8988T (cell line): ENCODE measurements around the gene LLCFC1.

Experiments used
- DNase-seq: peaks from one replicate; pipeline ENCODE4 v3.0.0; 2011

Gene LLCFC1

DNA sequence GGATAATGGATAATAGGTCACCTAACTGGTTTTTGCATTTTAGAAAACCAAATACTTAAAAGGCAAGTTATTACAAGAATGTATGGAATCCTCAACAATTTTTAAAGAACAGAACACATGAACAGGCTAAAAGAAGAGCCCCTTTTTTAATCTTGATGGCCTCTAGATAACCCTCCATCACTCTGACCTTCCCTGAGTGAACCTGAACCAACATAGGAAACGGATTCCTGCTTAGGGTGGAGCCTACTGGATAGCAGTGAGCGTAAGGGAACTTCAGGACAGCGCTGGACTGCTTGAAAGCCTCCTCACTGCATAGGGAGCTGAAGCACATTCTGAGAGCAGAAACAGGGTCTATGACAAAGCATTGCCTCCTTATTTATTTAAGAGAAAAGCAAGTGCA lies 26.2 kb upstream of the LLCFC1 start:
- DNase-seq = no peak

DNA sequence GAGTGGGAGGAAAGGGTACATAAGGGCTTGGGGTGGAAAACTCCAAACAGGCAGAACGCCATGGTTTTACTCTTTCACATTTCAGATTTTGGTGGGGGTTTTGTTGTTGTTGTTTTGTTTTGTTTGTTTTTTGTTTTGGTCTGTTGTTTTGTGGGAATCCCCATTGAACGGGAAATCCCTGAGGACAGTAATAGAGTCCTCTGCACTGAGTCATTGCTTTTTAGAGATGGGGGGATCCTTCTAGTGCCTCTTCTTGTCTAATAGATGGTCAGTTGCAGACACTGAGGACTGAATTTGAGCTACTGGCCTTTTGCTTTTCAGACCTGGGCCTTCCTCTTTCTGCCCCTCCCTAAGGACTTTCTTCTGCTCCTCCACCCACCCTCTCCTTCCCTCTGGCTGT lies 25.7 kb upstream of the LLCFC1 start:
- no peak for DNase-seq

DNA sequence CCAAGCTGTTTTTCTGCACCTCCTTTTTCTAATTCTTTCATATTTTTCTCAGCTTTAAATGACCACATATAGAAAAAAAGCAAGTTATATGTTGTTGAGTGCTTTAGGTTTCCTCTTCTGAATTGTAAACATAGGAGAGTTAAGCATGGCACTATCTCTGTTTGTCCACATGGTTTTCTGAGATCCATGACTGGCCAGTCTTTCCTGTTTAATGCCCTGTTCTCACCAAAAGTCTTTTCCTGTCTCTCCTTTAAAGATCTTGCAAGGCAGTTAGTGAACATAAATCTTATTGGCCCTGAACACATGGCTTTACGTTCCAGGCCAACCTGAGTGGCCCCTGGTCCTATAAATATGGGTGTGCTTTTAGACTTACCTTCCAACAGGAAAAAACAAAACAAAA lies 25.2 kb upstream of the LLCFC1 start:
- DNase-seq = no peak

DNA sequence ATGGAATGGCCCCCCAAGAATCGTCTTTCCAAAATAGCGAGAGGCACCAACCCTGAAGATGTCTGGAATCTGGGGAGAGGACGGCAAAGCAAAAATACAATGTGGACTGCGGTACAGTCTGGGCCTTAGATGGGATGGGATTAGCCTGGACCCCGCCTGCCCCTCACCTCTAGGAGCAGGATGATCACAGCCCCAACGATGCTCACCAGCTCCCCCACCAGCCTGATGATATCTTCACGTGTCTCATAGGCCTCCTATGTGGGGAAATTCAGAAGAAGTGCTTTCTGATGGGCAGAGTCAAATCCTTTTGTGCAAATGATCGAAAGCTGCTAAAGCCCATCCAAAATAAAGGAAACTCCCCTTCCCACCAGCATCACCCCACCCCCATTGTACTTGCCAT lies 24.0 kb upstream of the LLCFC1 start:
- DNase-seq = no peak

DNA sequence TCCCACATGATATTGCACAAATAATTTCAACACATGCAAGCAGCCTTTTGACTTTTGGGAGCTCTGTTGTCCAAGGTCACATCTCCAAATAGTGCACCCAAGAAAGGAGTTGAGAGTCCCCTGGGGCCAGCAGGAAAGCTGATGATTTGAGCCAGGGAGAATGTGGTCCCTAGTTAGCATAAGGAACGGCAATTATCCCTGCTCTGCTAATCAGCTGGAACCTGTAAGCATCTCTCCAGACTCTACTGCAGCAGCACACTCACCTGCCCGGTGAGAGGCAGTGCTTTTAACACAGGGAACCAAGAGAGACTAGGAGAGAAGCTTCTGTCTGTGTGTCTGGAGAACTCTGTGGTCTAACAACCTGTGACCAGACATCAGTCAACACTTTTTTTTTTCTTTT lies 22.8 kb upstream of the LLCFC1 start:
- no peak for DNase-seq

DNA sequence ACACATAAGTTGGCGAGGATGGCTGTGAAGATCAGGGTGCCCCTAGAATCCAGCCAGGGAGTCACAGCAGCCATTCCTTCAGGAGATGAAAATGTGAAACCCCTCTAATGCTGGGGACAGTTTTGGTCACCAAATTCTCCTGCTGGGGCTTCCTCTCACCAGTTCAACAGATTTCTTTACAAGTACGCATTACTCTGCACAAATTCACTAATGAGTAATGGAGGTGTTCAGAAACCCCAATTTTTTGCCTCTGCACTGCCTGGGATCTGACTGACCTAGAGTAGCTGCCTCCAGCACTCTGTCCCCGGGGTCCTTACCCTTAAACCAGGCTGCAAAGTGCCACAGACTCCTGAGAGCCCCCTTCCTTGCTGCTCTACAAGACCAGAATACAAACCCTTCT lies 21.8 kb upstream of the LLCFC1 start:
- no peak for DNase-seq

DNA sequence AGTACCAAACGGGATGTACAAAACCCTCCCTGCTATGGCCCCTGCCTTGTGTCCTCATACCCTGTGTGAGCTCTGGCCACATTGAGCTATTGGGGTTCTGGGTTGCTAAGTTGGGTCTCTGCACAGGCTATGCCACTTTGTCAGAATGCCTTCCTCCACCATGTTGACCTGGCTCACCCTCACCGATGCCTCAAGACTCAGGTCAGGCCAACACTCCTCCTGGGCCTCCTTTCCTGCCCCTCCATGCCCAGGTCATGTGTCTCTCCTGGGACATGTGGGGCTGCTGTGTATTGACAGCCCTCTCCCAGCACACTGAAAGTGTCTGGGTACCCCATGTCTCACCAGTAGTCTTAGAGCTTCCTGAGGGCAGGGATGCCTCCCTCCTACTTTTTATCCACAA lies 20.4 kb upstream of the LLCFC1 start:
- DNase-seq = no peak

DNA sequence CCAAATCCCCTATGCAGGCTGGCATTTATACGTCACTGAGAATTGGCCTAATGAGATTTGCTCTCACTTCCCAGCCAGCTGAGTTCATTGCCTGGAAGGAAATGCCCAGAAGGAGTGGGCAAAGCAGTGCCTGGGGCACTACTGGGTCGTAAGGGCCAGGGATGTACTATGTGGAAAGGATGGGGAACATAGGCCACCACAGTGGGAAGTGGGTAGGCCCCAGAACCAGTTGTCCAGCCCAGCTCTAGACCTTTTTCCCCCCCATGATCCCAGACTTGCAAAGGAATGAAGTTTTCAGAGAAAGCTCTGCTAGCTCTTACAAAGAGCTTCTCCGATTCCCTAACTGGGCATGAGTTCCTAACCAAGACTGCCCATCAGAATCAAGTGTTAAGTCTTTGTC lies 19.6 kb upstream of the LLCFC1 start:
- DNase-seq = no peak

DNA sequence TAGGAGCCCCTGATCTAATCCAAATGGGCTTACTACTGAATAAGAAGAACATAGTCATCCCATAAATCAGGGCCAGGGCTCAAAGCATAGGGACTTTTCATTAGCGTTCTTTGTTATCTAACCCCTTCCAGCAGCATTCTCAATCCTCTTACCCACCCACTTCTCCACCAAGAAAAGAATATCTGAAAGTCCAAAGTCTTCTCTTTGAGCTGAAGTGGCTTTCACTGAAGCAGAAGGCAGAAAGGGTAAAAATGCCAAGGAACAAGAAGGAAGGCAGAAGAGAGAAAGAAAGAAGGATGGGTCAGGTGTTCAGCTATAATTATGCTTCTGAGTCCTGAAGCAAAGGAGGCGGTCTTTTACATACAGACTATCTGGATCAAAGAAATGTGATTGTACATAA lies 15.9 kb upstream of the LLCFC1 start:
- DNase-seq = no peak

DNA sequence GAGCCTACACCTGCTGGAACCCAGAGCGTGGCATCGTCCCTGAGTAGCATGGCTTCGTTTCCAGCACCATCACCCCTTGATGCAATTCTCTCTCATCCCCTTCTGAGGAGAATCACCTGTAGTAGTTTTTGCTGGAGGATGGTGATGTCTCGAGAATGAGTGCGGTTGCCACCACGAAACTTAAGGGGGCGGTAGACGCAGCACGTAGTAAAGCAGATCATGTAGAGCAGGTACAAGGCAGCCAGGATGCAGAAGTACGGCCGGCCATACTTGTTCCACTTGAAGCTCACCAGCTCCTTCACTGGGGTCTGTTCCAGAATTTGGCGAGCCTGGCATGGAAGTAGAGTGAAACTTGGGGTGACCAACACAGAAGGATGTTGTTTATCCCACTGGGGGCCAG lies 13.9 kb upstream of the LLCFC1 start:
- DNase-seq = no peak

DNA sequence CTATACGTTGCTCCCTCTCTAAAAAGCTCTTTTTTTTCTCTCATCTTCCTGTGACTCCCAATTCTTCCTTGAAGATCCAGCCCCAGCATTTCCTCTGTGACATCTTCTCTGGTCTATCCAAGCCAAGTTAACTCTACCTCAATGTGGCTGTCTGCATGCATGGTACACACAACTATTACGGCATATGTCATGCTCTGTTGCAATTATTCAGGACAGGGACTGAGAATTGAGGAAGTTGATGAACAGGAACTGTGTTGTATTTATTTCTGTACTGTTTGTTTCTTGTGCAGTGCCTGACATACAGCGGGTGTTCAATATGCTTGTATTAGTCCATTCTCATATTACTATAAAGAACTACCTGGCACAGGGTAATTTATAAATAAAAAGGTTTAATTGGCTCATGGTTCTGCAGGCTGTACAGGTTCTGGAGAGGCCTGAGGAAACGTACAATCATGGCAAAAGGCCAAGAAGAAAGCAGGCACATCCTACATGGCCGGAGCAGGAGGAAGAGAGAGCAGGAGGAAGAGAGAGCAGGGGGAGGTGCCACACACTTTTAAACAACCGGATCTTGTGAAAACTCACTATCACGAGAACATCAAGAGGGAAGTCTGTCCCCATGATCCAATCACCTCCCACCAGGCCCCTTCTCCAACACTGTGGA lies 12.1 kb upstream of the LLCFC1 start:
- DNase-seq = no peak

DNA sequence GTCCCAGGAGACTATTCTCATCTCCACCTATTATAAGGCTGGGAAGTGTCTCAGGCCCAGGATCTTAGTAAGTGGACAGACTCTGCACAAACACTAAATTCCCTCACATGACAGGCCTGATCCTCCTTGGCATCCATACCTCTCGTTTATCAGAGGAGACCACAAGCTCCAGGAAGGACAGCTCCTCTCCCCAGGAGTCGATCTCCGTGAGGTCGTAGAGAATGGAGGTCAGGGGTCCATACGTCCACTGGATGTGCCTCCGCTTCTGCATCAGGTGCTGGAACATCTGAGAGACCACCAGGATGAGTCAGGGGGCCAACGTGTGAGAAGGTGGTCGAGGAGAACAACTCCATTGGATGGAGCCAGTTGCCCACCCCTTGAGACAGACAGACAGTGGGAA lies 11.3 kb upstream of the LLCFC1 start:
- no peak for DNase-seq

DNA sequence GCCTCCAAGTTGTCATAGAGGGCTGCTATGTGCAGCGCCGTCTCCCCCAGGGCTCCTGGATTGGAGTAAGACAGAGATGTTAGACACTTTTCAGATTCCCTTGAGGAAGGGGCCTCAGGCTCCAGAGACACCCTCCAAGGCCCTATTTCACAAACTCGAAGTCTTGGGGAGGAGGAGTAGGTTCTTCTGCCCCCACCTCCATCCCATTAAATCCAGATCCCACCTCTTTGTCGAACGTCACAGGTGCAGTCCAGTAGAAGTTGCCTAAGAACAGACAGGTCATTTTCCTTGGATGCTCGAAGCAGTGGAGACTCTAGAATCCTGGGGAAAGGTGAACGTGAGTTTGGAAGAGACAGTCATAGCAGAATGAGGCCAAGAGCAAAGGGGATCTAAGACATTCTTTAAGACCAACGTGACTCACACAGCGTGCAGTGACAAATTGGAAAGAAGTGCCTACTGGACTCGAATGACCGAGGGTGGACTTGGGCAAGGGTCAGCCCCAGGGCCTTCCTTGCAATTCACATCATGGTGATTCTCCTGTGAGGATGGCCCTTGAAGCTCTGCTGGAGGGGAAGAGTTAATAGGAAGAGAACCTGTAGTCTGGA lies 9.1 kb upstream of the LLCFC1 start:
- DNase-seq = no peak

DNA sequence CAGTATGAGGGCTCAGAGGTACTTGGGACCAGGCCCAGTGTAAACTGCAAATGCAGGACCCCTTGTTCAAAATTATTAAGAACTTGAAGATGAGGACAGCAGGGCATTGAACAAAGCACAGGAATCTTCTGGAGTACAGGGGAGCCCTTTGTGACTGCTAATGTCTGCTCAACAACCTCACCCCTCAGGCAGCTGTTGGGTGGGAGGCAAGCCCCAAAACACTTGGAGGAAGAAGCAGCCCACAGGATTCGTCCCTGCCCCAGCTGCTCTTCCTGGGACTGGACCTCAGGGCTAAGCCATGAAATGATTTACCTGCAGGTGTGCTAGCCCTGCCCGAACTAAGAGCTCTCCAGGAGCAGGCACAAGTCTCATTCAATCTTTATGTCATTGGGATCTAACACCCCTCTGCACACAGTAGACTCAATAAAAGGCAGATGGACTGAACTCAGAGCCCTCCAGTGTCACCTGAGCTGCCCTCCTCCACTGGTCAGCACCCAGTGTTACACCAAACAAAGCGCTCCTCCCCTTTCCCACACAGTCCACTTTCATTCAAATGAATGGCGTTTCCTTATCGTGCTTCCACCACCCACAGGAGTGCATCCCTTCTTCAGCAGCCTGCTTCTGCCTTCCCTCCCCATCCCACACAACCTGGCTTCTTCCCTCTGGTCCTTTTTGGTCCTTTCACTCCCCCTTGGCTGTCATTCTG lies 6.7 kb upstream of the LLCFC1 start:
- no peak for DNase-seq

DNA sequence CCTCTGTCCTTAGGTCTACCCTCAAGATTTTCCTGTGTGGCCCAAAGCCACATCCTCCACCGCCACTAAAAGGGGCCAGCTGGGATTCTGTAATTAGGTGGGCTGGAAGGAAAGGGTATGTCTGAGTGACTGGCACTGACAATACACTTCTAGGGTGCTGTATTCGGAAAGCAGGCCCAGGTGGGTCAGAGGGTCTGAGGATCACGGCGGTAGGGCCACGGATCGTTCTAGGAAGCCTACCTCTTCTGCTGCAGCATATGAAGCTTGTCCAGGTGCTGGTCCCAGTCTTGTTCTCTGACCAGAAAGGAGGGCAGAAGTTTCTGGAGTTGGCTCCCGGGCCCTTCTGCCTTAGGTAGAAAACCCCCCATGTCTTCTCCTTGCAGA lies 6.2 kb upstream of the LLCFC1 start:
- no peak for DNase-seq

DNA sequence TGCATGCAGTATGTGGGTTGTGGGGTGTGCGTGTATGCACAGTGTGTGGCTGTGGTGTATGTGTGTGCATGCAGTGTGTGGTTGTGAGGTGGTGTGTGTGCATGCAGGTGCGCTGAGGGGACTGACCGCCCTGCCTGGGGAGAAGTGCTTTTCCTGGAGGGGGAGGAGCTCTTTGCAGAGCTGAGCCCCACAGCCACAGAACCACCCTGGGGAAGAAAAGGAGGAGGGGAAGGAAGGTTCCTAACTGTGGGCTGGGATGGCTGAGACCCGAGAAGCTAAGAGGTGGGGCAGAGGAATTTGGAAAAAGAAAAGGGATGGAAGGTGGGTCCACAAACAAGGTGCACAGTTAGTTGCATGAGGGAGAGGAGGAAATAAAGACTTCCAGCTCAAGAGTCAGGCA lies 5.7 kb upstream of the LLCFC1 start, which contains the start of gene TRPV5:
TSS of gene TRPV5 (minus strand) at position 123 of the 400 bp plus-strand sequence. CDS start 287 bp downstream, outside the sequence.
- no peak for DNase-seq

DNA sequence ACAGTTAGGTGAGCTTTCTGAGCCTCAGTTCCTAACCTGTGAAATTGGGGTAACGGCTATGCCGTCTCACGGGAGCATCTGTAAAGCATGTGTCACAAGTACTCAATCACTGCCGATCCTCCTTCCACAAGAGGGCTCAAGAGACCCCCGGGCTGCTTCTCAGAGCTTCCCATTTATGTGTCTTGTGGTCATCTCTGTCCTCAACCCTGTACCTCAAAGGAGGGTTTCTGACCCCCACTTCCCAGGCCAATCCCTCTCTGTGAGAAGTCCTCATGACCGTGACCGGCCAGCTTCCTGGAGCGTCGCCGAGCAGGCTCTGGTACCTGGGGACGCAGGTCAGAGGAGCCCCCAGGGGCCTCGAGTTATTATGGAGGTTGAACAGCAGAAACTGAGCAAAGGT lies 5.2 kb upstream of the LLCFC1 start:
- DNase-seq = no peak

DNA sequence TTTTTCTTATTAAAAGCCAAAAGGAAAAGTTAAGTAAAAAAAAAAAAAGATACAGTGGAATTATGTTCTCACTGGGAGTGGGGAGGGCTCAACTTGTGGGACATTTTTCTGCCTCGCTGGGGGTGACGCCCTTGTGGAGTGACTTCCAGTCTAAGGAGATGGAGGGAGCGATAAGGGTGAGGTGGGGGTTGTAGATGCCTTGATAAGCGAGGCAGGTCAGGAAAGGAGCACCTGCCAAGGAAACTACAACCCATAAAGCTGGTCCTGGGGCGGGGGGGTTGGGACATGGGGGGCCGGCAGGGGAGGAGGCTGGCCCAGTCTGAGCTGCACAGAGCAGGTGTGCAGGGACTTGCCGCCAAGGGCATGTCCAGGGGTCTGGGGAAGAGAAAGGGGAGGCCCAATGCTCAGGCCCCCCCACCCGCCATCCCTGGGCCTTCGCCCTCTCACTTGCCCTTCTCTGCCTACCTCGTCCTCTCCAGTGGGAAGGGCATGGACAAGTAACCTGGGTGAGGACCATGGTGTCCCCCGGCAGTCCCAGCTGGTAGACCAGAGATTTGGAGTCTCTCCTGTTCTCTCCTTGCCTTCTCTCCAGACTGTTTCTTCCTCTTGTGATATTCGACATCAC lies 3.2 kb upstream of the LLCFC1 start:
- DNase-seq = no peak

DNA sequence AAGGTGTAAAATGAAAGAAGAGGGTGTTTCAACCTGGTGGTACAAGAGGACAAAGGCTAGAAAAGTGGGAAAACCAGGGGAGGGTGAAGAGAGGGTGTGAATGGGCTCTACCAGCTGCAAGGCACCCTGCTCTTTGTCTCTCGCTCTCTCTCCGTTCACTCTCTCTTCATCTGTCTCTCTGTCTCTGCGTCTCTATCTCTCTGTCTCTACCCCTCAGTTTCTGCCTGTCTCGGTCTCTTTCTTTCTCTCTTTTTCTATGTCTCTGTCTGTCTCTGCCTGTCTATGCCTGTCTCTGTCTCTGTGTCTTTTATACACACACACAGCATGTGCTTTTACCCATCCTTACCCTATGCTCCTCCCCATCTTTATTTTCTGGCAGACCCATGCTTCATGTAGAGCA lies 673 bp upstream of the LLCFC1 start:
- DNase-seq = no peak

DNA sequence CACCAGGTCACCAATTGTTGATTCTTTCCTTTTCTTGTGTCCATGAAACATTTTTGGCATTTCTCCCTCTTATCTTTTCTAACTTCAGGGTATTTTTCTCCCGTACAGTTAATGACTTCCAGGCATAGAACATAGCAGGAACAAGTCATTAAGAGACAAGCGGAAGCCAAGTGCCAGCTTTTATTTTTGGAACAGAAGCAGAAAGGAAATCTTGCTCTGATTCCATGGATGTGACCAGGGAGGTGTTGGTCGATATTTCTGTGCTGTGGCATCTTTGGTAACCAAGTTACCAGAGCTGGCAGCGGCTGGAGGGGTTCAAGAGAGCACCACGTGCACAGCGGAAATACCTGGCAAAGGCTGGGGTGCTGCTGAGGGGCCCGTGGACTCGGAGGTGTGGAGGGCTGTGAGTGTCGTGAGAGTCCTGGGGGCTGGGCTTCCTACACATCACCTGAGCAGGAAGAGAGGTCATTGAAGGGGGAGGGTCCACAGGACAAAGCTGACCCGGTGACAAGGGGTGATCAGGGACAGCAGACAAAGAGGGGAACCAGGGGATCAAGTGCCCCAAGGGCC lies 1.8 kb downstream of the LLCFC1 start:
- no peak for DNase-seq

DNA sequence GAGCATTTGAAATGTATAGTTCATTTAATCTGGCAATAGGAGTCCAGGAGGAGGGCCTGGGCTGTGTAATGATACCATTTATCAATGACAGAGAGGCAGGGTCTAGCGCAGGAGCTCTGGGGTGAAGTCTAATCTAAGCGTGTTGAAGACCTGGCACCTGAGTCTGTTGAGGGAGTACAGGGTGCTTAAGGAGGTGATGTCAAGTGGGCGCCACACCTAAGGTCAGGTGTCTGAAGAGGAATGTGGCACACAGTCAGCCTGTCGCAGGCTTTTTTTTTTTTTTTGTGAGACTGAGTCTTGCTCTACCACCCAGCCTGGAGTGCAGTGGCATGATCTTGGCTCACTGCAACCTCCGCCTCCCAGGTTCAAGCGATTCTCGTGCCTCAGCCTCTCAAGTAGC lies 2.3 kb downstream of the LLCFC1 start:
- no peak for DNase-seq

DNA sequence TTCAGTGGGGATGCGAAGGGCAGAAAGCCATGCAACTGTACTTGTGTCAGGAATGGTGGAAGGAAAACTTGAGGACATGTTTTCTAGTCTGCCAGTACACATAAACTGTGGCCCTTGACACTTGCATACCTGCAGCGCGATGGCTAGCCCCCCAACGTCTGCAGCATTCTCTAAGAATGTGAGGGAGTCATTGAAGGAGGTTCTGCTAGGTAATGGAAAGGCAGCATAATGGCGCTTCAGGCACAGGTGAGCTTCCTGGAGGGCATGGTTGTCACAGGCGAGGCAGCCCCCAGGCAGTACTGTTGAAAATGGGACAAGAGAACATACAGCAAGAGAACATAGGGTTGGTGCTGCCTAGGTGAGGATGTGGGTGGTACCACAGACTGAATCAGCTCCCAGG lies 3.5 kb downstream of the LLCFC1 start:
- no peak for DNase-seq

DNA sequence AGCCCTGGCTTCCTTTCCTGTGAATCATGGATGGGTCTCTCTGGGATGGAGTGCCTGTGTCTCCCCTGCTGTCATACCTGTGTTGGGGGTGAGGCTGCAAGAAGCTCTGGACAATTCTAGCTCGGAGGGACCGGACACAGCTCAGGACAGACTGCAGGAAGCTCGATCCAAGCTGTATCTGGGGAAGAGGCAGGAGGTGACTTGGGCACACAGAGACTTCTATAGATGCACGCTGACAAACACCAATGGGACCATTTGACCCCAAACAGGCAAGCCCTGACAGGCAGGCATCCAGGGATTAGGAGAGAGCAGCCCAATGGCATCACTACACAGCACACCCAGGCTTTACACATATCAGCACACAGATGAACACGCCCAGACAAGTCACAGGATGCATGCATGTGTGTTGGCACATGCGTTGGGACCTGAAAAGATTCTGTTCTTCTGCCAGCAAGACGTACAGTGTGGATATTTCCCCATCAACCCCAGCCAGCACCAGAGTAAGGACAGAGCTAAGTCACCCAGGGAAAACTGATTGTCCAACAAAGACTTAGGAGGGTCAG lies 4.5 kb downstream of the LLCFC1 start:
- no peak for DNase-seq
